HG03520 (cell line): Measurements from ENCODE around the gene VKORC1.
"Not testable (repeated sequence)": the region's sequence is repeated elsewhere in the genome, so short reads cannot be mapped to it uniquely, and the experiment has no call there.

Experiments used
- ATAC-seq: cut with Tn5 transposase; IDR thresholded peaks from one replicate; pipeline ENCODE4 v1.9.1; 2021; ENCODE audit warnings: mild to moderate bottlenecking, moderate library complexity; ENCODE audit not compliant: unreplicated experiment

Gene VKORC1

DNA sequence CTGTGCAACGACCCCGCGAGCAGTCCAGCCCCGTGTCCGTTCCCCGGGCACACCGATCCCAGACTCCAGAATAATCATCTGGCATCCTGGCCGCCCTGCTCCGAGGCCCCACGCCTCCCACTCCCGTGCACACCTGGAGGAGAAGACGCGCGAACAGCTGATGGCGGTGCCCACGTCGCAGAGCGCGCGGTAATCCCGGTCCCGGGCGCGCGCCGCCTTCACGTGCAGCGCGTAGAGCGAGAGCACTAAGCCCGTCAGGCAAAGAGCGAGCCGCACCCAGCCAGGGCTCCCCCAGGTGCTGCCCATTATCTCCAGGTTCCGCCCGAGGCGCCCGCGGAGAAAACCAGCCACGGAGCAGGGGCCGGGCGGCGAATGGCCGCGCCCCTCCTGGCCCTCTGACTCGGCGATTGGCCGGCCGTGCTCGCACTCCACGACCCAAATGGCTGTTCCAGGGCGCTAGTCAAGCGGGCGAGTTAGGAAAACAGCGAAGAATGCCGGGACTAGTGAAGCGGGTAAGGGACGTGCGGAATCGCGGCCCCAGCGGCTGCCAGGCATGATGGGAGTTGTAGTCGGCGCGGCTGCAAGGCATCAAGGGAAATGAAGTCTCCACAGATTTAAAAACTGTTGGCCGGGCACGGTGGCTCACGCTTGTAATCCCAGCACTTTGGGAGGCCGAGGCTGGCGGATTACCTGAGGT is at the start of gene VKORC1:
Gene VKORC1, minus strand, starts transcription at position 374 of the 697 bp plus-strand sequence. Its CDS starts 68 bp downstream, at position 306.
- ATAC-seq: peak; percentile 80

DNA sequence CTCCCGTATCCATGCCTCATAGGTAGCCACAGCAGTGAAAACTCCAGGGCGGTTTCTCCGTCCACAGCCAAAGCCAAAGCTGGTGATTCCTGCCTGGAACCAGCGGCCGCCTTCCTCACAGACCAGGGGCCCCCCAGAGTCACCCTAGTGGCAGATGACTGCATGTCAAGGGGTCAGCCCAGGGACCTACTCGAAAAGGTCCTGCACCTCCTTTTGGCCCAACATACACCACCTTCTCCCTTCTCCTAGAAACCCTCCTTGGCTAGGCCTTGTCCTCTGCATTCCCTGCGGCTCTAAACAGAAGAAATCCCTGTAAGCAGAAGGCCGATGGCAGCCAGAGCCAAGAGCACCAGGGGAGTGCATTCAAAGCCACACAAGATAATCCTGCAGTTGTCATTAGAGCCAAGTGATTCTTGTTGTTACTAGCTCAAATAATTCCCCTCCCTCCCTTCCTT is 49.1 kb upstream of the VKORC1 start:
- ATAC-seq: no peak

DNA sequence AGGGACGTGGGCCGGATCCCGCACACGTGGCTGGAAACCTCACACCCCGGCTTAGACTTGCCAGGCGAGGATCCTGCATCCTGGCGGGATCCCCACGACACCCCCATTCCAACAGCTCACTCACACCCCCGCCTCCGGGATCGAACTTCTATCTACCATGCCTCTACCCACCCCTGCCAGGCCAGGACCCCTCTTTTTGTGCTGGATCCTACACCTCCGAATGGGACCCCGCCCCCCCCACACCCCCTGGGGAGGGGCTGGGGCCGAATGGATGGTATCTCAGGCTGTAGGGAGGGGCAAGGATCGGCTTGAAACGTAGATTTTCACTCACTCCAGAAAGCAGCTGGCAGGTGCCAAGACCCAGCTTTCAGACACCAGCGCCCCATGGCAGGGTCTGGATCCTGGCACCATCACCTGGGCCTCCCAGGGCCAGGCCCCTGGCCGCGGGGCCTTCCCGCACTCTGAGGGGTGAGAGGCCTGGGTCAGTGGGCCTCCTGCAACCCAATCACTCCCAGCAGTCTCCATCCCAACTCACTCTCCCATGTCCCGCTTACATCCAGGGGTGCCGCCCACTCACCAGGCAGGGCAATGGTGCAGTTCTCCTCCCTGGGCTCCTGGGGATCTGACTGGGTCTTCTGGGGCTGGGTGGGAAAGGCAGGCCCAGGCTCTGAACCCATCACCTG is 48.6 kb upstream of the VKORC1 start:
- ATAC-seq: no peak

DNA sequence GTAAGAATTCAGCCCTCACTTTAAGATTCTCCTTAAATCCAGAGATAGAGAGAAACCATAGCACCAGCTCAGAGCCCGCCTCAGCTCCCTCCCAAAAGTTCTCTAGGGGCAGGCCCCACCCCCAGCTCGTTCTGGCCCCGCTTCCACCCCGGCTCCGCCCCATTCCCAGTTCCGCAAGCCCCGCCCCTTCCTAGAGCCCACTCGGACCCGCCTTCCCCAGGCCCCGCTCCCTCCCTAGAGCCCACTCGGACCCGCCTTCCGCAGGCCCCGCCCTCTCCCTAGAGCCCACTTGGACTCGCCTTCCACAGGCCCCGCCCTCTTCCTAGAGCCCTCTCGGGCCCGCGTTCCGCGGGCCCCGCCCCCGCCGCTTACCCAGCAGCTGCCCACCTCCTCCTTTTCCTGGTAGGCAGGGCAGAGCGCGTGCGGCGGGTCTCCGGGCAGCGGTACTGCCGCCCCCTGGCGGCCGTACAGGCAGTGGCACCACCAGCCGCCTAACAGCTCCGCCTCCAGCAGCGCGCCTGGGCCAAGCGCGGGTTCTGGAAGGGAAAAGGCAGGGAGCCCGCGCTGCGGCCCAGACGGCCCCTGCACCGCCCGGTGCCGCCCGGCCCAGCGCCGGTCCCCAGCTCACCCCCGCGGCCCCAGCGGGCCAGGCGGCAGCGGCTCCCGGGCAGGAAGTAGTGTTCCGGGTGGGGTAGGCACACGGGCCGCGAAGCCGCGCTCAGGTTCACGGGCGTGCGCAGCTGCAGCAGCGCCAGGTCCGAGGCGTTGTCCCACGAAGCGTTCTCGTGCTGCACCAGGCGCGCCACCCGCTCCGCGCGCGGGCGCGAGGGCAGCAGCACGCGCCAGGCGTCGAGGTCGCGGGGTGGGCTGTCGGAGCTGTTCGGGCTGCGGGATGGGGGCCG is 47.8 kb upstream of the VKORC1 start:
- peak; percentile 80 for ATAC-seq

DNA sequence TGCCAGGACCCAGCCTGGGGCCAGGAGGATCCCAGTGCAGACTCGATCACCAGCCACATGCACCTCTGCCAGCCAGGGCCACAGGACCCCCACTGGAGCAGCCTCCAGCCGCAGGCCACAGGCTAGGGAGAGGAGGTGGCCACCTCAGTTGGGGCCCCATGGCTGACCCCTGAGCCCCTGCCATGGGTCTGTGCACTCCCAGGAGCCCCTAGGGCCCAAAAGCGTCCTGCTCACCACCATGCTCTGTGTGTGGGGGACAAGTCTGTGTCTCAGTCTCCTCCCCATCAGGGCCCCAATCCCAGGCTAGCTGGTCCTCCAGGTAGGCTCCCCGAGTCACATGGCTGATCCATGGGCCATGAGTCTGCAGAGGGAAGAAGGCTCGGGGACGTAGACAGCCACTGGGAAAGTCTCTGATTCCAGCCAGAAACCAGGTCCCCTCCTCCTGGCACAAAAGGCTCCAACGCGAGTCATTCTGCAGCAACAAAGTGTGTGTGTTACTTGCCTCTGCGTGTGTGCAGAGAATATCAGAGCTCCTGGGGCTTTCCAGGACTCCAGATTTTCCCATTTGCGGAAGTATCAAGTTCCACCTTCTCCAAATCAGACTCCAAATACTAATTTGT is 47.0 kb upstream of the VKORC1 start:
- no peak for ATAC-seq

DNA sequence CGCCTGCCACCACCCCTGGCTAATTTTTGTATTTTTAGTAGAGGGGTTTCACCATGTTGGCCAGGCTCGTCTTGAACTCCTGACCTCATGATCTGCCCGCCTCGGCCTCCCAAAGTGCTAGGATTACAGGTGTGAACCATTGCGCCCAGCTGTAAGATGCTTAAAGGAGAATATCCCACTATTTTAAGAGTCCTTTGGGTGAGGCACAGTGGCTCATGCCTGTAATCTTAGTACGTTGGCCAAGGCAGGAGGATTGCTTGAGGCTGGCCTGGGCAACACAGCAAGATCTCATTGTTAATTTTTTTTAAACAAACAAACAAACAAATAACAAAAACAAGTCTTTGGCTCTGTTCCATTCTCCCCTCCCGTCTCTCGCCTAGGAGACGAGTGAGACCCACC is 46.5 kb upstream of the VKORC1 start:
- ATAC-seq: not testable (repeated sequence)

DNA sequence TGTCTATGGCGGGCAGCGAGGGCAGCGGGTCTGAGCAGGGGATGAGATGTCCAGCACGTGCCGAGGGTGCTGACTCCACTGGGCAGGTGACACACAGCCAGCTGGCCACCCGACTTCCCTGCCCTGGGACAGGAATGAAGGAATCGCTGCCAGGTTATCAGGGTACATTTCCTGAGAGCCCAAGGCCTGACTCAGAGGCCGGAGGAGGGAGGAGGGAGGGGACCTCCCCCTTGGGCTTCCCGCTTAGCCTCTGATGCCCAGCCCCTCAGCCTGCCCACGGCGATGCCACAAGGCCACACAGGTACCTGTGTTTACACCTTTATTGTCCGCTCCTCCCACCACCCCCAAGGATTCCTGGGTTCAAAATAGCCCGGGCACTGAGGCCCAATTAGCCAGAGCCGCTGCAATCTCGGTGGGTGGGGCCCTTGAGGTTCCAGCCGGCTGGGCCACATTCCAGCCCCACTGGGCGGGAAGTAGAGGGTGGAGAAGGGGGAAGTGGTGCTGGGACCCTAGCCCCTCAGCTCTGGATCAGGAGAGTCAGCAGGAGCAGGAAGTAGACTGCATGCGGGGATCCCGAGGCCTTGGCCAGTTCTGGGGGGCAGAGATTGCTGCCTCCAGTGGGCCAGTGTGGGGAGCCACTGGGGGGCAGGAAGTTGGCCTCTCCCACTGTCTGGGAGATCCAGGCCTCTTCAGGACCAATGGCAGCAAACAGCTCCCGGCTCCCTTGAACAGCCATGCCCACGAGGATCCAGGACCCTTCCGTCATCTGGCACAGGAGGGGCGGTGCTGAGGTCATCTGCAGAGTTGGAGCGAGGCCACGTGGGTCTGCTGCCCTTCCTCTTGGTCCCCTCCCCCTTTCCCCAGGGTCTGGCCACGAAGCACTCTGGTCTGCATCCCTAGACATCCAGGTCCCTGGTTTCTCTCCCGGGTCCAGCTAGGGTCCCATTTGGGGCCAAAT is 44.3 kb upstream of the VKORC1 start:
- no peak for ATAC-seq

DNA sequence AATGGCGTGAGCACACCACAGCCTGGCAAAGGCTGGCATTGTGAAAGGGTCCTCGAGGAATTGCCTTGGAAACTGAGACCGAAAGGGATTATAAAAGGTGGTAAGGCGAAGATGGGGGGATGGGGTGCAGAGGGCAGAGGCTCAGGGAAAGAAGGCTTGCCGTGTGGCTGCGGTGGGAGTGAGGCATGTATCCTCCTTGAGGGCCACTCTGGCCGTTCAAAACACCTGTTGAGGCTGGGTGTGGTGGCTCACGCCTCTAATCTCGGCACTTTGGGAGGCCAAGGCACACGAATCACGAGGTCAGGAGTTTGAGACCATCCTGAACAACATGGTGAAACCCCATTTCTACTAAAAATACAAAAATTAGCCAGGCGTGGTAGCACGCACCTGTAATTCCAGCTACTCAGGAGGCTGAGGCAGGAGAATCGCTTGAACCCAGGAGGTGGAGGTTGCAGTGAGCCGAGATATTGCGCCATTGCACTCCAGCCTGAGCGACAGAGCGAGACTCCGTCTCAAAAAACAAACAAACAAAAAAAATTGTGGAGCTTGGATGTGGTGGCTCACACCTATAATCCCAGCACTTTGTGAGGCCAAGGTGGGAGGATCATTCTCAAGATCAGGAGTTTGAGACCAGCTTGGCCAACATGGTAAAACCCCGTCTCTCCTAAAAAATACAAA is 42.4 kb upstream of the VKORC1 start:
- not testable (repeated sequence) for ATAC-seq

DNA sequence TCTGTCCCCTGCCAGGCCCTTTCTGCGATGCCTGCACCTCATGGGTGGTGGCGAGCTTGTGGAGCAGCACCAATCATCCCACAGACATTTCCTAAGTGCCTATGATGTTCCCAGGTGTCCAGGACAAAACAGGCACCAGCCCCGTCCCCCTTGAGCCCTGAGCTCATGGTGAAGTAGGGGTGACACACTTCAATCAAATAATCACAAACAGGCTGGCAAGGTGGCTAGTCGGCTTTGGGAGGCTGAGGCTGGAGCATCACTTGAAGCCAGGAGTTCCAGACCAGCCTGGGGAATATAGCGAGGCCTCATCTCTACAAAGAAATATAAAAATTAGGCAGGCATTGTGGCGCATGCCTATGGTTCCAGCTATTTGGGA is 41.7 kb upstream of the VKORC1 start:
- ATAC-seq: no peak

DNA sequence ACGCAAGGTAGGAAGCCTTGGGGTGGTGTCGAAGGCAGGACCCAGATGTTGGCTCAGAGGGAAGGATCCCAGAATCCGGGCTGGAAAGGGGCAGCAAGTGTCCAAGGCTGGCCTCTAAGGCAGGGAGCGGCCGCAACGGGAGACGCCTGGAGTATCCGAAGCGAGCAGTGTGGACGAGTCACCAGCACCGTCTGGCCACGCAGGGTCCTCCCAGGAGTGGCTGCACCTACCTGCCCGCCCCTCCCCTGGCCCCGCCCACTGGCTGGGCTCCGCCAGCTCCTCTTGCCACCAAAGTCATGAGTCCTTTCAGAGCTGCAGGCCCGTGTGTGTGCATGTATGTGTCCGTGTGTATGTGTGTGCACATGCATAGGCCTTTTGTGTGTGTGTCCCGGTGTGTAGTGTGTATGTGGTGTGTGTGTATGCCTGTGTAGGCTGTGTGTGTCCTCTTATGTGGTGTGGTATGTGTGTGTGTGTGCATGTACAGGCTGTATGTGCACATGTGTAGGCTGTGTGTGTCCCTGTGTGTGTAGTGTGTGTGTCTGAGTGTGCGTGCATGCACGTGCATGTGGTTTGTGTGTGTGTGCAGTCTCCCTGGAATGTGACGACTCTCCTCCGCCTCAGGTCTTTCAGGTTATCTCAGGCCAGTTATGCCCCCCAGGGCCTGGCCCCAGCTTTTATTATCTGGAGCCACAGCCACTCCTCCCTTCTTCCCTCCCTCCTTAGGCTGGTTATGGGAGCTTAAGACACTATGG is 41.1 kb upstream of the VKORC1 start, which contains the start of gene PRSS8:
Gene PRSS8, minus strand, starts transcription at position 193 of the 752 bp plus-strand sequence. CDS start 229 bp downstream, outside the sequence.
- no peak for ATAC-seq

DNA sequence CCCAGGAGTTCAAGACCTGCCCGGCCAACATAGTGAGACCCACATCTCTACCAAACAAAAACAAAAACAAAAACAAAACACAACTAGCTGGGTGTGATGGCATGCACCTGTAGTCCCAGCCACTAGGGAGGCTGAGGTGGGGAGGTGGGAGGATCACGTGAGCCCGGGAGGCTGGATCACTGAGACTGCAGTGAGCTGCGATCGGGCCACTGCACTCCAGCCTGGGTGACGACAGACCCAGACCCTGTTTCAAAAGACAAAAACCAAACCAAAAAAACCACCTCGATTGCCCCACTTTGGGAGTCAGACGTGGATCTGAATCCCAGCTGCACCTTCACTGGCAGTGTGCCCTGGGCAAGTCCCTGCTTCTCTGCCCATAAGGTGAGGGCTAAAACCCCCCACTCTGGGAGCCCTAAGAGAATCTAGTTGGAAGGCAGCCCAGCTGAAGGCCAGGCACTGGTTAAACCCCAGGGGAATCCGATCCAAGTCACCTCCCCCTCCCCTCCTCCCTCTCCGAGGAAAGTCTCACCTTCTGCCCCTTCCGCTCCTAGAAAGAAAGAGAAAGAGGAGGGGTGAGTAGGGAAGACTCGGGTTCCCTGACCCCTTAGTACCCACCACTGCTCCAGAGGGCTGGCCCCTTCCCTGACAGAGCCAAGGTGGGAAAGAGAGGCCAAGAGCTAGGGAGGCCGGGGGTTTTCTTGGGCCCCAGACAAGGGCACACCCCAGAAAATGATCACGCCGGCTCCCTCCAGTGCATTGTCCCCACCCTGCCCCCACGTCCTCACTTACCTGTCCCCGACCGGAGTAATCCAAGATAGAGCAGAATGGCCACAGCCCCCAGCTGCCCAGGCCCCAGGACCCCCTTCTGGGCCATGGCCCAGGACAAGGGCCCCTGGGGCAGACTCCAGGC is 40.3 kb upstream of the VKORC1 start:
- no peak for ATAC-seq

DNA sequence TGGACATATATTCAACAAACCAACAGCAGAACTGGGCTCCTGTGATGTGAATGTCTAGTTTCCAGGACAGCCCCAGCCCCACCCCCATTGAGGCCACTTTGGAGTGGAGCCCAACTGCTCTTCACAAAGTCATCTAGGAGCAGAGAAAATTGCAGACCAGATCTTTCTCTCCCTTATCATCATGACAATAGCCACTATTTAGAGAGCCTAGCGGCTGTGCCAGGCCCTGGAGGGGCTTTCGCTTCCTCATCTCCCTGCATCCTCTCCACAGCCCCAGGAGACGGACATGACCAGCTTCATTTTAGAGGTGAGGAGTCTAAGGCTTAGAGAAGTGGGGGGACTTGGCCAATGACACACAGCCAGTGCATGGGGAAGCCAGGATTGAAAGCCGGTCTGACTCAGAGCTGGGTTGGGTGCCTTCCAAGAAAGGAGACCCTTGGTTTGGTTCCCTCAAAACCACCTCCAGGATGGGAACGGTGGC is 39.5 kb upstream of the VKORC1 start:
- no peak for ATAC-seq

DNA sequence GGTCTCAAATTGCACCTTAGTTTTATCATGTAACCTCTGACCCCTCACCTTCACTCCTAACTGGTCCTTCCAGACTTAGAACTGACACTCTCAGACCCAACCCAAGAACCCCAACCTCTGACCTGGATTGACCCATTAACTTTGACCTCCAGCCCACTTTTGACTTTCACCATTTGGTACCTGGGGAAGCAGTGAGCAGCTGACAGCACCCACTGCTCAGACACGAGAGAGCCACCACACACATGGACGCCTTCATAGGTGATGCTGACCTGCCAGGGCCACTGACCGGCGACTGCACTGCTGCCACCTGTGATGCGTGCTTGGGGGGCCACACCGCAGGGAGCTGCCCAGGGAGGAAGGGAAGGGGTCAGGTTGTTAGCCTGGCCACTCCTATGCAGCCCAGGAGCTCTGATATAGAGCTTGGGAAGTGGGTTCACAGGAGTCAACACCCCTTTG is 38.5 kb upstream of the VKORC1 start:
- ATAC-seq: no peak

DNA sequence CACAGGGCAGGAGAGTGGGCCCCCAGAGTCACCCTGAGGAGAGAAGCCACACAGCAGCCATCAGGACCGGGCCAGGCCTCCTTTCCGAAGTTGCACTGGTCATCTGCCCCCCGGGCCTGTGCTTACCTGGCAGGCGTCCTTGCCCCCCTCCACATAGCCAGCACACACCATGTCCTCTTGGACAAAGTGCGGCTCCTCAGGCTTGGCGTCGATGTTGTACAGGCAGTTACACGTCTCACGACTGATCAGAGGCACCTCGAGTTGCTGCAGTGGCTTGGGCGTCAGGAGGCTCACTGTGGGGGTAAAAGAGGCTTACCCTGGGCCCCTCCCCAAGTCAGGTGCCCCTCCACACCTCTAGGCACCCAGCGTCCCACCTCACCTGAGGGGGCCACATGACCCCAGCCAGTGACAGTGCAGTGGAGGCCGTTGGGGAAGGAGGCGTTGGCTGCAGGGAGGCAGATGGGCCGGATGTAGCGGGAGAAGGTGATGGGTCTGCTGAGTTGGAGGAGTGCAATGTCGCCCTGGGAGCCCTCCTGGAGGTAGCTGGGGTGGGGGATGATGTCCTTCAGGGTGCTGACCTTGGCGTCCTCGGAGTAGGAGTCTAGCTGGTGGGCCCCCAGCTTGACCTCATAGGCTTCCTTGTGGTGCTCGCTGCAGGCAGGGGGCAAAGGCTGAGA is 37.8 kb upstream of the VKORC1 start:
- no peak for ATAC-seq

DNA sequence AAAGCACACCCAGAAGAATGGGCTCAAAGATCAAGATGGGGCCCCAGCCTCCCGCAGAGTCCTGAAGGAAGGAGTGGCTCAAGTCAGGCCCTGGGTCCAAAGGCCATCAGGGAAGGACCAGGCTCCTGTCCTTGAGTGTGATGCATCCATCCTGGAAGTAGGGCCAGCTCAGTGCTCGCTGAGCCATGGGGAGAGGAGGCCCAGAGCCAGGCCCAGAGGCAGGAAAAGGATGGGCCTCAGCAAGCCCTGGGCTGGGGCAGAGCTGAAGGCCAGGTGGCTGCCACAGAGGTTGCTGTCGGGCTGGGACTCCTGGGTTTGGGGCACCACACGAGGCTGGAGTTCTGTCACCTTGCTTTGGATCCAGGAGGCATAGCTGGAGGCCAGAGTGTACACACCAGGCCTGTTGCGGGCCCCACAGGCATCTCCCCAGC is 37.3 kb upstream of the VKORC1 start:
- no peak for ATAC-seq

DNA sequence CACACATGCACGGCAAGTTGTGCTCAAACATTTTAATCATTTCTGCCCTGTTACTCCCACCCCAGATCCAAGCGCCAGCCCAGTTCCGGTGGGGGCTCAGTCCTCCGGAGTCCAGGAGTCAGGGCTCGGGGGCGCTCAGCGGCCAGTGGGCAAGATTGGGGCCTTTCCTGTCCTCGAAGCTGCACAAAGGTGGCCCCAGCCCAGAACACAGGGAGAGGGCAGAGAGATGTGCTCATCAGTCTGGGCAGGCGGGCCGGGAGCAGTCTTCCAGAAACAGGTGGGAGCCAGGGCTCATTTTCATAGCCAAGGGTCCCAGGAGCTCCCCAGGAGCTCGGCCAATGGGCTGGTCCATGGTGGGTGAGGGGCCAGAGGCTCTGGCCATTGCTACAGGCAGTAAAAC is 36.8 kb upstream of the VKORC1 start:
- no peak for ATAC-seq

DNA sequence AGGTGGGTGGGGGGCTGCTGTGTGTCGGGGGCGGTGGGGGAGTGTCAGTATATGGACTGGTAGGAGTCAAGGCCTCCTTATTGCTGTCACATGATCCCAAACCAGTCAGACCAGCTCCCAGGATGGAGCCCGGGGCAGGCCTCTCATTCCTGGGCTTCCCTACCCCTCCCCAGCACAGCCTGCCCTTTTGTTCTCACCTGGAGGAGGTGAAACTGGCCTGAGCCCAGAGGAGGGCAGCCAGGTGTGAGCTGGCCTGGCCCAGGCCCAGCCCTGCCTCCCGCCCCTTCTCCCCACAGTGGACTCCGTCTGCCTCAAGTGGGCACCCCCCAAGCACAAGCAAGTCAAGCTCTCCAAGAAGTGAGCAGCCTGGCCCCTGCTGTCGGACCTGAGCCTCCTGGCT is 36.3 kb upstream of the VKORC1 start:
- no peak for ATAC-seq
